ENCODE data around the gene RBP4. TPM values are rescaled to one million over a fixed set of nuclear protein-coding genes. Genes with fewer than 3 reads are reported as not detected.

Gene RBP4
- total and polyA plus RNA-seq, 10 of the 15 experiments (the other 5 are each of a cell fraction or from before 2014, with no cell fraction given): 1.2 TPM; not detected in 9

GRCh38 chr10:93603023-93603422, 2.0 kb upstream of the RBP4 start:
- no peak for FAIRE-seq
- CTCF ChIA-PET: no interaction called here
- TF ChIP-seq FOS (IDR thresholded peaks at IDR 0.05; ENCODE audit: borderline replicate concordance, extremely low read depth, insufficient read length) (no peak), RAD21 (IDR thresholded peaks at IDR 0.05; ENCODE audit: insufficient read depth, low read depth, low read length) (no peak), ZBED1 (IDR thresholded peaks at IDR 0.05; ENCODE audit: borderline replicate concordance) (no peak), HDAC2 (IDR thresholded peaks at IDR 0.05) (no peak), RUNX3 (IDR thresholded peaks at IDR 0.05; ENCODE audit: low read length) (no peak), HSF1 (IDR thresholded peaks at IDR 0.05; ENCODE audit: low read depth, low read length) (no peak), SMAD1 (IDR thresholded peaks at IDR 0.05; ENCODE audit: low read depth, partially characterized antibody) (no peak), IRF3 (IDR thresholded peaks at IDR 0.05) (no peak), TAF1 (IDR thresholded peaks at IDR 0.05; ENCODE audit: borderline replicate concordance, low read depth, low read length) (no peak), YY1 (IDR thresholded peaks at IDR 0.05; ENCODE audit: low read depth, low read length) (no peak)
- H3K27me3 ChIP-seq (replicated peaks in 1 of 2; ENCODE audit: control insufficient read depth in 2 of 2, insufficient read depth in 2 of 2, low read length in 1 of 2): peaks cover 6% of the 10 kb centered on the region in 2 experiments; a peak in 3 of 4 replicates
- no peaks in the 10 kb centered on the region for H3K4me1 ChIP-seq (ENCODE audit: control insufficient read depth, insufficient read depth, low read length)
- no peaks in the 10 kb centered on the region for H4K20me1 ChIP-seq (ENCODE audit: control insufficient read depth, insufficient read depth)
- no peak overlapping the region for H3K27ac ChIP-seq (ENCODE audit: control insufficient read depth, insufficient read depth)
- SMC1A ChIA-PET (ENCODE audit: uncharacterized antibody, unreplicated experiment): no interaction called here
- in situ Hi-C loops (cut with MboI) (no loop called here), intact Hi-C loops (cut with micrococcal nuclease; ENCODE audit: unreplicated experiment) (no loop called here)
- no peaks in the 10 kb centered on the region for H3K9me3 ChIP-seq (replicated peaks; ENCODE audit: control insufficient read depth, insufficient read depth, low read length)
- H3K9ac ChIP-seq (ENCODE audit: control insufficient read depth, insufficient read depth, low read length): no peak overlapping the region
- POLR2A ChIA-PET: no interaction called here
- no peaks in the 10 kb centered on the region for H3K79me2 ChIP-seq (ENCODE audit: control insufficient read depth, insufficient read depth, low read length)
- no peak for ATAC-seq
- DNase-seq (ENCODE audit: low read depth, low spot score): no peak
- H3K4me2 ChIP-seq (ENCODE audit: control insufficient read depth, insufficient read depth): no peak overlapping the region
- no peak overlapping the region for H2AFZ ChIP-seq (ENCODE audit: control insufficient read depth, low read depth, low read length)
- RAD21 ChIA-PET (ENCODE audit: unreplicated experiment): no interaction called here
- BruUV-seq (replicated peaks): no TSS peak
- WGBS (ENCODE audit: insufficient coverage, insufficient replicate concordance, low lambda C conversion rate, missing lambda C conversion rate): 43% methylated on average over 2 of the region's 2 CpGs
- H3K4me3 ChIP-seq: no peak overlapping the region
- H3K36me3 ChIP-seq (ENCODE audit: control insufficient read depth in 2 of 2, insufficient read depth in 2 of 2, low read length in 1 of 2): no peaks in the 10 kb centered on the region
